Type B pancreatic cell (in vitro differentiated cells): ENCODE data around the gene BICD2. TPM values are rescaled to one million over a fixed set of nuclear protein-coding genes. Genes with fewer than 3 reads are reported as not detected.

ENCODE experiments used
- DNase-seq: peaks from one replicate; pipeline ENCODE4 v3.0.0; 2021; ENCODE audit warnings: mixed read lengths; ENCODE audit not compliant: unreplicated experiment; ENCODE audit errors: extremely low spot score
- H3K27ac Mint-ChIP-seq: 2 replicates; pipeline ENCODE4 v1.8.0; 2021; ENCODE audit warnings: mild to moderate bottlenecking, mixed read lengths
- H3K27me3 Mint-ChIP-seq: 2 replicates; pipeline ENCODE4 v1.8.0; 2021; ENCODE audit warnings: mixed read lengths
- H3K36me3 Mint-ChIP-seq: 2 replicates; pipeline ENCODE4 v1.8.0; 2021; ENCODE audit warnings: mixed read lengths
- H3K4me1 Mint-ChIP-seq: one replicate; pipeline ENCODE4 v1.8.0; 2021; ENCODE audit warnings: mixed read lengths; ENCODE audit not compliant: unreplicated experiment
- H3K4me3 Mint-ChIP-seq: 2 replicates; pipeline ENCODE4 v1.8.0; 2021; ENCODE audit warnings: mild to moderate bottlenecking, mixed read lengths
- H3K9me3 Mint-ChIP-seq: 2 replicates; pipeline ENCODE4 v1.8.0; 2021; ENCODE audit warnings: mixed read lengths
- total RNA-seq: library from RNA; stranded (reverse); gene quantifications from 2 replicates; pipeline ENCODE4 v1.2.1, GENCODE V29; 2021; ENCODE audit warnings: low replicate concordance
- TF ChIP-seq, protein P1 (sequence below): fragments of 200-600 bp; sonication (generic); conservative IDR thresholded peaks from 2 replicates; pipeline ENCODE4 v1.5.0; 2021; ENCODE audit warnings: antibody characterized with exemption, mild to moderate bottlenecking

BICD2 gene
- total RNA-seq, 1 donor from 2014 or later: 28.6 TPM

DNA sequence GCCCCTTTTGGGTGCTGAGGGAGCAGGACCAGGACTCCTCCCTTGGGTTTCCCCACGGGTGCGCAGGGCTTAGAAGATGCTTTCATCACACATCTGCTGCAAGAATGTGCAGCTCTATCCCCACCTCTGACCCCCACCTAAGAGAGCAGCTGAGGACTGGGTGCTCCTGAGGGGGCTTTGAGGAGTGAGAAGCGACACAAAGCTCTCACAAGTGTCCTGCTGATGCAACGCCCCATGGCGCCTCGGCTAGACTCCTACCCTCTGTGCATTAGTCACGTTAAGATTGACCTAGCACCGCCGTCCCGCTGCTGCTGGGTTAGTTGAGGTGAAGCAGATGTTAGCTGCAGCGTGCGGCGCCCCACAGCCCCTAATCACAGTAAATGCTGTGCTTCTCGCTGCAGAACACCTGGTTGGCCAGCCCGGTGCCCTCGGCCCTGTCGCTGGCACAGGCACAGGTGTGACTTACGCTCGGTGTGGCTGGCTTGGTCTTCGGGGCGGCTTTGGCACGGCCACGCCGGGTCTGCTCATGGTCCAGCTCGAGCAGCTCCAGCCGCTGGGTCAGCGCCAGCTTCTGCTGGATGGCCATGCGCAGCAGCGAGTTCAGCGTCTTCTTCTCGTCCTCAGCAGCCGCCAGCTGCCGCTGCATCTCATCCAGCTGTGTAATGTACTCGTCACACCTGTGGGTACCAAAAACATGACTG, 49.7 kb downstream of the BICD2 start:
- Mint-ChIP-seq H3K36me3 (peaks cover 6% of the 10 kb centered on the region), H3K4me3 (no peak overlapping the region), H3K4me1 (no peaks in the 10 kb centered on the region), H3K27ac (no peak overlapping the region), H3K9me3 (no peaks in the 10 kb centered on the region), H3K27me3 (no peaks in the 10 kb centered on the region)
- TF ChIP-seq, protein P1, sequence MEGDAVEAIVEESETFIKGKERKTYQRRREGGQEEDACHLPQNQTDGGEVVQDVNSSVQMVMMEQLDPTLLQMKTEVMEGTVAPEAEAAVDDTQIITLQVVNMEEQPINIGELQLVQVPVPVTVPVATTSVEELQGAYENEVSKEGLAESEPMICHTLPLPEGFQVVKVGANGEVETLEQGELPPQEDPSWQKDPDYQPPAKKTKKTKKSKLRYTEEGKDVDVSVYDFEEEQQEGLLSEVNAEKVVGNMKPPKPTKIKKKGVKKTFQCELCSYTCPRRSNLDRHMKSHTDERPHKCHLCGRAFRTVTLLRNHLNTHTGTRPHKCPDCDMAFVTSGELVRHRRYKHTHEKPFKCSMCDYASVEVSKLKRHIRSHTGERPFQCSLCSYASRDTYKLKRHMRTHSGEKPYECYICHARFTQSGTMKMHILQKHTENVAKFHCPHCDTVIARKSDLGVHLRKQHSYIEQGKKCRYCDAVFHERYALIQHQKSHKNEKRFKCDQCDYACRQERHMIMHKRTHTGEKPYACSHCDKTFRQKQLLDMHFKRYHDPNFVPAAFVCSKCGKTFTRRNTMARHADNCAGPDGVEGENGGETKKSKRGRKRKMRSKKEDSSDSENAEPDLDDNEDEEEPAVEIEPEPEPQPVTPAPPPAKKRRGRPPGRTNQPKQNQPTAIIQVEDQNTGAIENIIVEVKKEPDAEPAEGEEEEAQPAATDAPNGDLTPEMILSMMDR: no peak
- peak; percentile 64 for DNase-seq

DNA sequence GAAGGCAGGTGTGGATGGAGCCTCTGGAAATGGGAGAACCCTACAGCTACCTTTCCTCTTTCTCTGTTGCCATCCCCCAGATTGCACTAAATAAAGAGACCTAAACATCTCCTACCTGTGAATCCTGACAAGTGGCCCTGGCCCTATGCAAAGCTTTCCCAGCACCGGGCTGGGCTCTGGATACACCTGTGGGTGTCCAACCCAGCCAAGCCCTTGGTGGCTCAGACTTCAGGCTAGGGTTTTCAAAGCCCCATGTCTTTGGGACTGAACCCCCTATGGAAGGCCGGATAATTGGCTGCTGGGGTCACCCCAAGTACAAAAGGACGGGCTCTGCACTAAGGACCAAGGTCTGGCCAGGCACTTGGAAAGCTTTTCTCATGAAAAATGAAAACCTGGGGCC, 50.6 kb downstream of the BICD2 start:
- Mint-ChIP-seq H3K9me3 (no peaks in the 10 kb centered on the region), H3K36me3 (peaks cover 6% of the 10 kb centered on the region), H3K4me3 (no peak overlapping the region), H3K27me3 (no peaks in the 10 kb centered on the region), H3K4me1 (no peaks in the 10 kb centered on the region), H3K27ac (no peak overlapping the region)
- TF ChIP-seq, protein P1: no peak
- DNase-seq: no peak

DNA sequence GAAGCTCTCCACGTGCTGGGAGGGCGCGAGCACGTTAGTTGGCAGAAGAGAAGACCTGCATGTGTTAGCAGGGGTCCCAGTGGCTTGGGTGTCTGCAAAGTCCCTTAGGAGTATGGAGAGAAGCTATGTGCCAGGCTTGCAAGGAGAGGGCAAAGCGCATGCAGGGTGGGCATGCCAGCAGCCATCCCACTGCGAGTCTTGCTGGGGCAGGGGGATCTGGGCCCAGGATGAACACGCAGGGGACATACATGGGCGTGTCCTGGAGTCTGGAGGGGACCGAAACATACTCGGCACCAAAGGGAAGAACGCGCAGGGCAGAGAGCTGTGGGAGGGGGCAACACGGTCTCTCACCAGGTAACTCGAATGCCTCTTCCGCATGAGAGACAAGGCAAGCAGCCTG, 51.1 kb downstream of the BICD2 start:
- TF ChIP-seq, protein P1: no peak
- no peaks in the 10 kb centered on the region for H3K4me1 Mint-ChIP-seq
- no peak overlapping the region for H3K27ac Mint-ChIP-seq
- H3K36me3 Mint-ChIP-seq: peaks cover 6% of the 10 kb centered on the region
- H3K27me3 Mint-ChIP-seq: no peaks in the 10 kb centered on the region
- no peak overlapping the region for H3K4me3 Mint-ChIP-seq
- H3K9me3 Mint-ChIP-seq: no peaks in the 10 kb centered on the region
- no peak for DNase-seq

DNA sequence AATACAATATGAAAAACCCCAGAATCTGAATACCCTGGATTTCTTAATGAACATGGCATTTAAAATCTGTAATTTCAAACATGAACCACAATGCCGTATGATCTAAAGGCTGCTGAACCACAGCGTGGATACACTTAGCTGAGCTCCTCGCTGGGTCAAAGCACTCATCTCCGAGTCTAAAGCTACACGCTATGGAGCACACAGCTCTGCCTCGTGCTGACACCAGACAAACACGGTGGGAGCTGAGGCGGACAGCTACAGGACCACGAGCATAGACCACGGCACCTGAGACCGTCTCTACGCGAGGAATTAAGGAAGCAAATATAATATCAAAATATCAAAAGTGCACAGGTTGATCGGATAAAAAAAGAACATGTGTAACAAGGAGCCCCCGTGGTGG, 51.9 kb downstream of the BICD2 start:
- DNase-seq: no peak
- no peaks in the 10 kb centered on the region for H3K9me3 Mint-ChIP-seq
- H3K4me3 Mint-ChIP-seq: no peak overlapping the region
- no peaks in the 10 kb centered on the region for H3K27me3 Mint-ChIP-seq
- peaks cover 6% of the 10 kb centered on the region for H3K36me3 Mint-ChIP-seq
- no peaks in the 10 kb centered on the region for H3K4me1 Mint-ChIP-seq
- H3K27ac Mint-ChIP-seq: no peak overlapping the region
- TF ChIP-seq, protein P1: no peak

DNA sequence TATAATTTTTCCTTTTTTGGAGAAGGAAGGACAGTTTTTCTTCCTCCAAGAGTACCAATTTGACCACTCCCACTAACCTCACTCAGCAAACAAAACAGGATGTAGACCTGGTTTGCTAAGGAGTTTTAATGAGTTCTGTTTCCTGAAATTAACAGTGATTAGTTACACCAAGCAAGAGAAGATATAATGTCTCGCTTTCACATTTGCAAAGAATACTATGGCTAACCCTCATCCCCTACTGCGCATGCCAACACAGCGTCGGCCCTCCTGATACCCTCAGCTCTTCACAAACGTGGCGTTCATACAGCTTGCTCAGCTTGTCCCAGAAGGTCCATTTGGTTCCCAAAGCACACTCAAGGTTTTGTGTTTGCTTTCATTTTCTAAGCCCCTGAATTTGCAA, 52.8 kb downstream of the BICD2 start:
- no peak for DNase-seq
- TF ChIP-seq, protein P1: no peak
- peaks cover 6% of the 10 kb centered on the region for H3K36me3 Mint-ChIP-seq
- no peaks in the 10 kb centered on the region for H3K9me3 Mint-ChIP-seq
- no peaks in the 10 kb centered on the region for H3K27me3 Mint-ChIP-seq
- no peaks in the 10 kb centered on the region for H3K4me1 Mint-ChIP-seq
- no peak overlapping the region for H3K4me3 Mint-ChIP-seq
- H3K27ac Mint-ChIP-seq: no peak overlapping the region
